Measurements from ENCODE around the gene ROMO1. TPM values are rescaled to one million over a fixed set of nuclear protein-coding genes. Genes with fewer than 3 reads are reported as not detected.

ROMO1 gene
- total and polyA plus RNA-seq, 2 experiments from 2014 or later: 285 to 634 TPM

DNA sequence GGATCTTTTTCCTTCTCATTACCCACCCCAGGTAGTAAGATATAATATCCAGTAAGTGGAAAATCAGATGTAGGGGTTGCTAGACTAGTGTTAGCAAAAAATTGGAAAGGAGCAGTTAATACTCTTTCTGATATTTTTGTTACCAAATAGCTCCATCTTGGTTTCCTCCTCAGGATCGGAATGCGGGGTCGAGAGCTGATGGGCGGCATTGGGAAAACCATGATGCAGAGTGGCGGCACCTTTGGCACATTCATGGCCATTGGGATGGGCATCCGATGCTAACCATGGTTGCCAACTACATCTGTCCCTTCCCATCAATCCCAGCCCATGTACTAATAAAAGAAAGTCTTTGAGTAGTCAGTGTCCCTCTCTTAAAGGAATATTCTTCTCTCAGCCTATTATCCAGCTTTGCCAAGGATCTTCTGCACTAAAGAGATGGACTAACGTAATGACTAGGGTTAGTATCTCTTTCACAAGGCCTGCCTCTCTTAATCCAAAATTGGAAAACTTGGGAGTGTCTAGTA lies 1.5 kb downstream of the ROMO1 start:
- H3K79me2 ChIP-seq: peaks cover 56% of the 10 kb centered on the region
- peaks cover 3% of the 10 kb centered on the region for H3K36me3 ChIP-seq (replicated peaks; ENCODE audit: insufficient read depth, low read depth)
- H3K4me1 ChIP-seq (ENCODE audit: insufficient read depth): peaks cover 16% of the 10 kb centered on the region
- H2AFZ ChIP-seq: no peak overlapping the region
- H3K9me3 ChIP-seq (ENCODE audit: low read depth): no peaks in the 10 kb centered on the region
- H3K27ac ChIP-seq: peak overlapping the region; percentile 97
- H3K4me3 ChIP-seq: peak overlapping the region; percentile 77
- TF ChIP-seq EZH2phosphoT487 (IDR thresholded peaks at IDR 0.05; ENCODE audit: low read depth, severe bottlenecking, unreplicated experiment) (no peak), EZH2 (IDR thresholded peaks at IDR 0.05; ENCODE audit: borderline replicate concordance) (no peak)
- TF ChIP-seq, protein P1, sequence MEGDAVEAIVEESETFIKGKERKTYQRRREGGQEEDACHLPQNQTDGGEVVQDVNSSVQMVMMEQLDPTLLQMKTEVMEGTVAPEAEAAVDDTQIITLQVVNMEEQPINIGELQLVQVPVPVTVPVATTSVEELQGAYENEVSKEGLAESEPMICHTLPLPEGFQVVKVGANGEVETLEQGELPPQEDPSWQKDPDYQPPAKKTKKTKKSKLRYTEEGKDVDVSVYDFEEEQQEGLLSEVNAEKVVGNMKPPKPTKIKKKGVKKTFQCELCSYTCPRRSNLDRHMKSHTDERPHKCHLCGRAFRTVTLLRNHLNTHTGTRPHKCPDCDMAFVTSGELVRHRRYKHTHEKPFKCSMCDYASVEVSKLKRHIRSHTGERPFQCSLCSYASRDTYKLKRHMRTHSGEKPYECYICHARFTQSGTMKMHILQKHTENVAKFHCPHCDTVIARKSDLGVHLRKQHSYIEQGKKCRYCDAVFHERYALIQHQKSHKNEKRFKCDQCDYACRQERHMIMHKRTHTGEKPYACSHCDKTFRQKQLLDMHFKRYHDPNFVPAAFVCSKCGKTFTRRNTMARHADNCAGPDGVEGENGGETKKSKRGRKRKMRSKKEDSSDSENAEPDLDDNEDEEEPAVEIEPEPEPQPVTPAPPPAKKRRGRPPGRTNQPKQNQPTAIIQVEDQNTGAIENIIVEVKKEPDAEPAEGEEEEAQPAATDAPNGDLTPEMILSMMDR (IDR thresholded peaks at IDR 0.05; ENCODE audit: poor library complexity): no peak
- H3K27me3 ChIP-seq: no peaks in the 10 kb centered on the region
- no peaks in the 10 kb centered on the region for H3K9me2 ChIP-seq (replicated peaks; ENCODE audit: insufficient read depth)
- no peak for DNase-seq (ENCODE audit: low spot score)
- H4K20me1 ChIP-seq (ENCODE audit: insufficient read depth, poor library complexity, severe bottlenecking): peaks cover 35% of the 10 kb centered on the region
- H3K4me2 ChIP-seq: peak overlapping the region; percentile 86
- 96% methylated on average over 7 of the region's 7 CpGs for WGBS (ENCODE audit: low lambda C conversion rate, missing lambda C conversion rate)

DNA sequence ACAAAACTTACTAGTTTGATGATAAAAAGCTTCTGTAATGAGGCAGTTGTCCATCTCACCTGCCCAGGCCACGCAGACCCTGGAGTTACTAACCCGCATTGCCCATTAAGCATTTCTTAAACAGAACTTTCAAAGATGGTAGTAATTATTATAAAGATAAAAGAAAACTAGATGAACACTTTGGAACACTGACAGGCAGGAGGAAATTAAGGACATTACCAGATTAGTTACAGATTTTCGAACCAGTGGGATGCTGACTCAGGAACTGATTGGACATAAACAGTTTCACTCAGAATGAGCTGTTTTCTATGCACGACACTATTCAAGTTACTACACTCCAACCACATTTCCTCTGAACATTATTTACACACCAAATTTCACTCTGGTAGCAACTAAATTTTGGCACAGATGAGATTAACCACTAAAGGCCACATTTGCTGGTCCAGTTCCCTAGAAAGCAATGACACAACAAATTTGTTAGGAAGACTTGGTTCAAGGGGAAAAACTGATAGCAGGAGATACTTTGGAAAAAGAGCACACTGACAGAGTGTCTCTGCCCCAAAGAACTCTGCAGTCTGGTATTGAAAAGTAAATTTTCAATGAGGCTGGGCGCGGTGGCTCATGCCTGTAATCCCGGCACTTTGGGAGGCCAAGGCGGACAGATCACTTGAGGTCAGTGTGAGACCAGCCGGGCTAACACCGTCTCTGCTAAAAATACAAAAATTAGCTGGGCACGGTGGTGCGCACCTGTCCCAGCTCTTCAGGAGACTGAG lies 3.0 kb downstream of the ROMO1 start:
- H3K27ac ChIP-seq: peak overlapping the region; percentile 9
- no peak overlapping the region for H3K4me3 ChIP-seq
- WGBS (ENCODE audit: low lambda C conversion rate, missing lambda C conversion rate): 91% methylated on average over 12 of the region's 12 CpGs
- no peak overlapping the region for H3K4me2 ChIP-seq
- H3K36me3 ChIP-seq (replicated peaks; ENCODE audit: insufficient read depth, low read depth): peaks cover 5% of the 10 kb centered on the region
- peaks cover 16% of the 10 kb centered on the region for H3K4me1 ChIP-seq (ENCODE audit: insufficient read depth)
- DNase-seq (ENCODE audit: low spot score): no peak
- H3K9me3 ChIP-seq (ENCODE audit: low read depth): no peaks in the 10 kb centered on the region
- no peaks in the 10 kb centered on the region for H3K27me3 ChIP-seq
- H4K20me1 ChIP-seq (ENCODE audit: insufficient read depth, poor library complexity, severe bottlenecking): peaks cover 50% of the 10 kb centered on the region
- no peaks in the 10 kb centered on the region for H3K9me2 ChIP-seq (replicated peaks; ENCODE audit: insufficient read depth)
- no peak for TF ChIP-seq EZH2phosphoT487 (IDR thresholded peaks at IDR 0.05; ENCODE audit: low read depth, severe bottlenecking, unreplicated experiment)
- H2AFZ ChIP-seq: no peak overlapping the region
- peaks cover 60% of the 10 kb centered on the region for H3K79me2 ChIP-seq

DNA sequence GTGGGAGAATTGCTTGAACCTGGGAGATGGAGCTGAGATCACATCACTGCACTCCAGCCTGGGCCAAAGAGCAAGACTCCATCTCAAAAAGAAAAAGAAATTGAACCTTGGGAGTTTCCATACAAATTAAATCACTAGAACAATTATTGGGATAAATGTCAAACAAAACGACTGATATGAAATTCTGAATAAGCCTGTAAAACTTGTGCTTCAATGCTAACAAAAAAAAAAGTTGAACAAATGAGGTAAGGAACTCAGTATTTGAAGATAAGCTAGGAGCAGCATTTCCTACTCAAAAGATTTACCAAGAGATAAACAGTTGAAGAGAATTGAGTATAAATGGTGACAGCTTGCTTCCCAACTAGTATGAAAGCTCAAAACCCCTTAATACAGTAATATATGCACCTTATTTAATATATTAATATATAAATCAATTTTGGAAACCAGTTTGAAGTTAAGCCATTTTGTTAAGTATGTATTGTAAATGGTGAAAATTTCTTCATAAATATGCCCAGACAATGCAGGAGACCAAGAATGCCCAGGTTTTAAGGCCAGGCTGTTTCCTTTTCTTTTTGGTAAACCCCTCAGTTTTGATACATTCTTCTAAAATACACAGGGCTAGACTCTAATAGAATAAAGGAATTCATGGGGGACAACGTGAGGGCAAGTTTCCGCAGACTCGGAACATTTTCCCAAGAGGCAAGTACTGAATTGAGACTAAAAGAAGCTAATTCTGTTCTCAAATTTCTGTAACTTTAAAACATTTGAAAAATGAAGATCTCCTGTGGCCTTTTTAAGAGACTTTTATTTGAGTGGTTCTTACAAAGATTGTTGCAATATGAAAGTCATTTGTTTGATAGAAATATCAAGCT lies 3.9 kb downstream of the ROMO1 start:
- Histone ChIP-seq H3K4me1 (ENCODE audit: insufficient read depth) (peaks cover 11% of the 10 kb centered on the region), H2AFZ (no peak overlapping the region), H4K20me1 (ENCODE audit: insufficient read depth, poor library complexity, severe bottlenecking) (peaks cover 58% of the 10 kb centered on the region), H3K27me3 (no peaks in the 10 kb centered on the region), H3K36me3 (replicated peaks; ENCODE audit: insufficient read depth, low read depth) (peaks cover 6% of the 10 kb centered on the region), H3K79me2 (peaks cover 60% of the 10 kb centered on the region), H3K27ac (peak overlapping the region; percentile 9), H3K4me2 (no peak overlapping the region), H3K9me2 (replicated peaks; ENCODE audit: insufficient read depth) (no peaks in the 10 kb centered on the region), H3K4me3 (no peak overlapping the region), H3K9me3 (ENCODE audit: low read depth) (no peaks in the 10 kb centered on the region)
- TF ChIP-seq EZH2 (IDR thresholded peaks at IDR 0.05; ENCODE audit: borderline replicate concordance) (no peak), EZH2phosphoT487 (IDR thresholded peaks at IDR 0.05; ENCODE audit: low read depth, severe bottlenecking, unreplicated experiment) (no peak)
- TF ChIP-seq, protein P1 (IDR thresholded peaks at IDR 0.05; ENCODE audit: poor library complexity): no peak
- no peak for DNase-seq (ENCODE audit: low spot score)
- WGBS (ENCODE audit: low lambda C conversion rate, missing lambda C conversion rate): 90% methylated on average over 4 of the region's 4 CpGs
